Cardiac muscle cell (in vitro differentiated cells and primary cell): ENCODE results near the gene KIRREL3. TPM values are rescaled to one million over a fixed set of nuclear protein-coding genes. Genes with fewer than 3 reads are reported as not detected.

ENCODE experiments used
- DNase-seq, 2 donors: peaks; one replicate each; pipeline versions ENCODE4 v3.0.0 to v3.0.0-alpha.2; 2010 to 2017; ENCODE audit warnings: low read depth in 1 of 2, low spot score in 1 of 2
- H3K27ac ChIP-seq: fragments of 200-600 bp; sonication (generic); 2 replicates; pipeline ENCODE4 v1.5.1; 2016
- H3K27me3 ChIP-seq: fragments of 200-600 bp; sonication (generic); 2 replicates; pipeline ENCODE4 v1.6.0; 2016; ENCODE audit warnings: control low read depth
- H3K36me3 ChIP-seq: fragments of 200-600 bp; sonication (generic); 2 replicates; pipeline ENCODE4 v1.5.1; 2016; ENCODE audit warnings: control low read depth
- H3K4me1 ChIP-seq: fragments of 200-600 bp; sonication (generic); 2 replicates; pipeline ENCODE4 v1.8.1; 2017; ENCODE audit warnings: low read depth, mild to moderate bottlenecking, mixed run types
- H3K4me3 ChIP-seq: fragments of 200-600 bp; sonication (generic); 2 replicates; pipeline ENCODE4 v1.5.1; 2016; ENCODE audit warnings: mild to moderate bottlenecking
- H3K9me3 ChIP-seq: fragments of 200-600 bp; sonication (generic); 2 replicates; pipeline ENCODE4 v1.5.1; 2017; ENCODE audit warnings: low read depth, mild to moderate bottlenecking, control low read depth
- polyA plus RNA-seq: library from polyadenylated mRNA; unstranded; fragments of >200 nt; fragmentation: Nextera tagmentation; extraction: Ambion mirVana; gene quantifications from 2 replicates; pipeline ENCODE4 v1.2.1, GENCODE V29; 2016
- total RNA-seq: library from RNA; depleted of rRNA; stranded (reverse); fragments of >200 nt; gene quantifications from 2 replicates; pipeline ENCODE4 v1.2.3, GENCODE V29; 2016
- TF ChIP-seq, protein P1 (sequence below): IDR thresholded peaks from 2 replicates; pipeline ENCODE4 v1.5.1; 2012; ENCODE audit warnings: low read depth, mild to moderate bottlenecking, low read length

Gene KIRREL3
- total and polyA plus RNA-seq, 2 experiments from 2014 or later = 0.12 to 0.89 TPM

DNA sequence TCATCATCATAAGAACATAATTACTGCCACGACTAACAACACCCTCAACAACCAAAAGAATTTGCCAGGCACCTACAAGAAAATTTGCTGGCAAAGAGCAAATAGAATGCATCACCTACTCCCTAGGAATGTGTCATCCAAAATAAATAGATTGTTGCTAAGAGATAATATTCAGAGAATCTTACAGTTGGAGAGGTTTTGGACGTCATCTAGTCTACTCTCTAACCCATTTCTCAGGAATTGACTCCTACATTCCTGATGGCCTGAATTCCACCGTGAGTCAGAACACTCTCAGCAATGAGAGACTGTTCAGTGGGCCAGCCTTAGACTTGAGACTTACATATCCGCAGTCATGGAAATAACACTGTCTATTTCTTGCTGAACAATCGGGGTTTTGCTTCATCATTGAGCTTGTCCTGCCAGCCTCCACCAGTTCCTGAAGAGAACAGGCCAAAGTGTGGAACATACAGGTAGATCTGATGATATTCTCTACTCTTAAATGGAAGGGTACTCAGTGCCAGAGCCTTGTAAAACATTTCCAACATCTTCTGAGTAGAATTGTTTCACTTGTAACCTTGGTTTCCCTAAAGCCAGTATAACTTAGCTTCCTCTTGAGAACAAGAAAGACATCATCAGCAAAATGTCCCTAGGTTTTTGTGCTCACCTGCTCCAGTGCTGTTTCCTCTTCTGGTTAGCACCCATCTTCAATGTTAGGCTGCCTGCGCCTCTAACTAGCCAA is 8.3 kb downstream of the KIRREL3 start:
- TF ChIP-seq, protein P1, sequence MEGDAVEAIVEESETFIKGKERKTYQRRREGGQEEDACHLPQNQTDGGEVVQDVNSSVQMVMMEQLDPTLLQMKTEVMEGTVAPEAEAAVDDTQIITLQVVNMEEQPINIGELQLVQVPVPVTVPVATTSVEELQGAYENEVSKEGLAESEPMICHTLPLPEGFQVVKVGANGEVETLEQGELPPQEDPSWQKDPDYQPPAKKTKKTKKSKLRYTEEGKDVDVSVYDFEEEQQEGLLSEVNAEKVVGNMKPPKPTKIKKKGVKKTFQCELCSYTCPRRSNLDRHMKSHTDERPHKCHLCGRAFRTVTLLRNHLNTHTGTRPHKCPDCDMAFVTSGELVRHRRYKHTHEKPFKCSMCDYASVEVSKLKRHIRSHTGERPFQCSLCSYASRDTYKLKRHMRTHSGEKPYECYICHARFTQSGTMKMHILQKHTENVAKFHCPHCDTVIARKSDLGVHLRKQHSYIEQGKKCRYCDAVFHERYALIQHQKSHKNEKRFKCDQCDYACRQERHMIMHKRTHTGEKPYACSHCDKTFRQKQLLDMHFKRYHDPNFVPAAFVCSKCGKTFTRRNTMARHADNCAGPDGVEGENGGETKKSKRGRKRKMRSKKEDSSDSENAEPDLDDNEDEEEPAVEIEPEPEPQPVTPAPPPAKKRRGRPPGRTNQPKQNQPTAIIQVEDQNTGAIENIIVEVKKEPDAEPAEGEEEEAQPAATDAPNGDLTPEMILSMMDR = no peak
- H3K4me3 ChIP-seq = no peak overlapping the region
- H3K4me1 ChIP-seq = no peaks in the 10 kb centered on the region
- no peaks in the 10 kb centered on the region for H3K36me3 ChIP-seq
- no peaks in the 10 kb centered on the region for H3K9me3 ChIP-seq
- peaks cover 88% of the 10 kb centered on the region for H3K27me3 ChIP-seq
- peak in 1 of 2 donors; percentile 84 for DNase-seq
- no peak overlapping the region for H3K27ac ChIP-seq

DNA sequence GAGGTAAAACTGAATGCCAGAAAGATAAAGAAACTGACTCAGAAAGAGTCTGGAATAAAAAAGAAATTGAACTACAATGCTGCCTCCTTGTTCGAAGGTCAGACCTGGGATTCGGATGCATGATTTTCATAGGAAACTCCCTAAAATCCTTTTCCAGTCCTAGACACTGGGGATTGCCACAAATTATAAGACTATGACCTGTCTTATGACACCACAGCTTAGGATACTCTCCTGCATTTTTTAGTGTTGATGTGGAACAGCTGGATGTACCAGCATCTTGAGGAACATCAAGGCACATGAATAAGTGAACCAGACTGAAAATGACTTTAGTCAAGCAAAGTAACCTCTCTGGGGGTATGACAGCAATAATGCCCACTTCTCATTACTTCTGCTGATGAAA is 9.0 kb downstream of the KIRREL3 start:
- no peak overlapping the region for H3K27ac ChIP-seq
- no peak overlapping the region for H3K4me3 ChIP-seq
- TF ChIP-seq, protein P1 = no peak
- no peaks in the 10 kb centered on the region for H3K4me1 ChIP-seq
- H3K27me3 ChIP-seq = peaks cover 87% of the 10 kb centered on the region
- no peaks in the 10 kb centered on the region for H3K36me3 ChIP-seq
- DNase-seq = peak in 1 of 2 donors; percentile 10
- no peaks in the 10 kb centered on the region for H3K9me3 ChIP-seq

- Histone ChIP-seq H3K4me3 (no peak overlapping the region), H3K36me3 (no peaks in the 10 kb centered on the region), H3K4me1 (no peaks in the 10 kb centered on the region), H3K27ac (no peak overlapping the region), H3K27me3 (peaks cover 82% of the 10 kb centered on the region), H3K9me3 (no peaks in the 10 kb centered on the region)
- TF ChIP-seq, protein P1 = peak; percentile 1
- DNase-seq = no peak
Measured at GRCh38 chr11:126990716-126991480, 9.7 kb downstream of the KIRREL3 start.

- H3K27me3 ChIP-seq = peaks cover 78% of the 10 kb centered on the region
- peak; percentile 73 to 85 for DNase-seq
- TF ChIP-seq, protein P1 = peak; percentile 99
- no peak overlapping the region for H3K27ac ChIP-seq
- no peaks in the 10 kb centered on the region for H3K4me1 ChIP-seq
- H3K36me3 ChIP-seq = no peaks in the 10 kb centered on the region
- H3K9me3 ChIP-seq = no peaks in the 10 kb centered on the region
- no peak overlapping the region for H3K4me3 ChIP-seq
Measured at GRCh38 chr11:126989942-126990715, 10.4 kb downstream of the KIRREL3 start.

DNA sequence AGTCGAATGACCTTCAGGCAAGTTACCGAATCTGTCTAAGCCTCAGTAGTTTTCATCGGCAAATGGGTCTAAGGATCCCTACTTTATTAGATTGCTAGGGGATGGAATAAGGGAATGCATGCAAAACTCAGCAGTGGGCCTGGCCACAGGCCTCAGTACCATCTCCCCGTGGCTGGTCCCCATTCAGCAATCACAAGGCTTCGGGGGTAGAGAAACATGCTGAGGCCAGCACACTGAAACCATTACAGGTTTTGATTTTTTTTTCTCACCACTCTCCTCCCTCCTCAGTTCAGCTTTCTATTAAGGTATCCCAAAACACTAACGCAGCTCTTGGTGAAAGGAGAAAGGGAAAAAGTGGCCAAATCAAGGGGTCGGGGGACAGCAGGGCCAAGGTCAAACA is 11.9 kb downstream of the KIRREL3 start:
- no peaks in the 10 kb centered on the region for H3K36me3 ChIP-seq
- TF ChIP-seq, protein P1 = no peak
- no peaks in the 10 kb centered on the region for H3K9me3 ChIP-seq
- DNase-seq = no peak
- no peak overlapping the region for H3K27ac ChIP-seq
- H3K4me3 ChIP-seq = no peak overlapping the region
- no peaks in the 10 kb centered on the region for H3K4me1 ChIP-seq
- H3K27me3 ChIP-seq = peaks cover 63% of the 10 kb centered on the region
